OCI-LY1 (cell line): ENCODE data around the gene CENPT.

Experiments used
- CTCF ChIP-seq: fragments of 200-600 bp; sonication (generic), shearing (Covaris generic); IDR thresholded peaks from 2 replicates; pipeline ENCODE4 v1.5.1; 2017; ENCODE audit warnings: mild to moderate bottlenecking, antibody characterized with exemption, low read length, moderate library complexity, mixed read lengths
- EZH2 ChIP-seq: fragments of 200-600 bp; sonication (generic), shearing (Covaris generic); IDR thresholded peaks from 2 replicates; pipeline ENCODE4 v1.8.0; 2017; ENCODE audit warnings: borderline replicate concordance, mixed run types, mild to moderate bottlenecking, antibody characterized with exemption, low read length, moderate library complexity, mixed read lengths

GRCh38 chr16:67833415-67834241 is 13.9 kb downstream of the CENPT start:
- TF ChIP-seq CTCF (no peak), EZH2 (no peak)
